Esophagus squamous epithelium (tissue), 5 donors: Measurements from ENCODE around the gene TBCD. TPM values are rescaled to one million over a fixed set of nuclear protein-coding genes. Genes with fewer than 3 reads are reported as not detected.

Experiments used
- DNase-seq: peaks from one replicate; lab custom pipeline; 2025; lab: John Stamatoyannopoulos, UW
- H3K27ac ChIP-seq, 4 donors: fragments of 200-600 bp; sonication (generic); one replicate each; pipeline ENCODE4 v1.5.1; 2016 to 2019; ENCODE audit warnings: mild to moderate bottlenecking in 1 of 4
- H3K27me3 ChIP-seq, 4 donors: fragments of 200-600 bp; sonication (generic); 1 replicate in 3 of 4; 2 replicates in 1 of 4; pipeline versions ENCODE4 v1.5.1 to v1.6.0; 2017 to 2021; ENCODE audit warnings: antibody characterized with exemption in 1 of 4
- H3K36me3 ChIP-seq, 3 donors: fragments of 200-600 bp; sonication (generic); one replicate each; pipeline ENCODE4 v1.5.1; 2016 to 2019
- H3K4me1 ChIP-seq, 3 donors: fragments of 200-600 bp; sonication (generic); one replicate each; pipeline ENCODE4 v1.5.1; 2017 to 2019
- H3K4me3 ChIP-seq, 4 donors: fragments of 200-600 bp; sonication (generic); 1 replicate in 3 of 4; 2 replicates in 1 of 4; pipeline ENCODE4 v1.5.1; 2016 to 2019; ENCODE audit warnings: mild to moderate bottlenecking in 2 of 4, moderate library complexity in 1 of 4
- H3K9me3 ChIP-seq, 3 donors: fragments of 200-600 bp; sonication (generic); one replicate each; pipeline ENCODE4 v1.5.1; 2016 to 2019
- CTCF ChIP-seq, 6 experiments: fragments of 450-650 bp in 4 of 6; fragments of 200-600 bp in 2 of 6; sonication (generic) in 2 of 6; IDR thresholded peaks; one replicate each; pipeline ENCODE4 v1.5.1; 2016 to 2019; ENCODE audit warnings: antibody characterized with exemption in 6 of 6, mild to moderate bottlenecking in 4 of 6, moderate library complexity in 4 of 6
- POLR2A ChIP-seq, 4 donors: fragments of 450-650 bp; IDR thresholded peaks; one replicate each; pipeline ENCODE4 v1.6.1; 2017; ENCODE audit warnings: antibody characterized with exemption in 4 of 4, mild to moderate bottlenecking in 4 of 4, moderate library complexity in 3 of 4
- WGBS, 2 donors: methylation state at CpG; one replicate each; pipeline ENCODE4 v1.1.5; 2018; 5-methylcytosine and 5-hydroxymethylcytosine counted together
- intact Hi-C: fragments of 100-400 bp; cut with DNase I; formaldehyde crosslinking; loops from one replicate; pipeline ENCODE4 v1.15.0; 2022
- total RNA-seq, 4 donors: library from RNA; depleted of rRNA; stranded (reverse); fragments of >200 nt; gene quantifications; one replicate each; pipeline ENCODE4 v1.1.0, GENCODE V29; 2016
- donor health status: DM: yes; HTN: yes; CAD: no.

TBCD gene
- total RNA-seq, 4 donors from 2014 or later = 38.8 to 58.3 (median 55.0) TPM

- H3K36me3 ChIP-seq = peaks cover 0 to 41% (median 10%) of the 10 kb centered on the region in 3 donors
- H3K27ac ChIP-seq = peak overlapping the region; percentile 88 to 93 (median 90)
- H3K4me1 ChIP-seq = peaks cover 3 to 59% (median 7%) of the 10 kb centered on the region in 3 donors
- peak overlapping the region; percentile 37 to 57 (median 51) for H3K4me3 ChIP-seq
- no peak for DNase-seq
- no peaks in the 10 kb centered on the region for H3K9me3 ChIP-seq
- 57 to 62% methylated on average over 12 of the region's 12 CpGs for WGBS, 2 donors
- TF ChIP-seq POLR2A (IDR thresholded peaks at IDR 0.05) (no peak), CTCF (IDR thresholded peaks at IDR 0.05) (peak in 3 of 6 experiments; percentile 11 to 53 (median 46))
- H3K27me3 ChIP-seq = no peaks in the 10 kb centered on the region
- intact Hi-C loops = loop anchor here (5.0 kb wide), 2 partner anchors 40 to 45 kb away; no protein-coding TSS in a partner anchor
Measured at GRCh38 chr17:82836823-82837357, 85.0 kb downstream of the TBCD start.

GRCh38 chr17:82837586-82838320 lies 85.9 kb downstream of the TBCD start:
- no peaks in the 10 kb centered on the region for H3K9me3 ChIP-seq
- 59 to 82% methylated on average over 10 of the region's 13 CpGs for WGBS, 2 donors
- peaks cover 0 to 32% (median 10%) of the 10 kb centered on the region in 3 donors for H3K36me3 ChIP-seq
- H3K4me1 ChIP-seq = peaks cover 3 to 59% (median 7%) of the 10 kb centered on the region in 3 donors
- peak overlapping the region; percentile 37 to 57 (median 51) for H3K4me3 ChIP-seq
- no peaks in the 10 kb centered on the region for H3K27me3 ChIP-seq
- no peak for DNase-seq
- peak overlapping the region; percentile 88 to 93 (median 90) for H3K27ac ChIP-seq
- TF ChIP-seq POLR2A (IDR thresholded peaks at IDR 0.05) (no peak), CTCF (IDR thresholded peaks at IDR 0.05) (no peak)
- intact Hi-C loops = loop anchor here (5.0 kb wide), 2 partner anchors 40 to 45 kb away; no protein-coding TSS in a partner anchor

- DNase-seq = no peak
- peak overlapping the region; percentile 37 to 57 (median 51) for H3K4me3 ChIP-seq
- WGBS, 2 donors = 68 to 69% methylated on average over 17 of the region's 17 CpGs
- H3K27ac ChIP-seq = peak overlapping the region; percentile 88 to 93 (median 90)
- H3K27me3 ChIP-seq = no peaks in the 10 kb centered on the region
- no peaks in the 10 kb centered on the region for H3K9me3 ChIP-seq
- TF ChIP-seq CTCF (IDR thresholded peaks at IDR 0.05) = no peak
- TF ChIP-seq POLR2A (IDR thresholded peaks at IDR 0.05) = peak in 1 of 4 donors; percentile 20
- H3K4me1 ChIP-seq = peaks cover 3 to 56% (median 7%) of the 10 kb centered on the region in 3 donors
- H3K36me3 ChIP-seq = peaks cover 0 to 24% (median 2%) of the 10 kb centered on the region in 3 donors
- intact Hi-C loops = loop anchor here (5.0 kb wide), 2 partner anchors 39 to 46 kb away; no protein-coding TSS in a partner anchor
Measured at GRCh38 chr17:82838386-82839063, 86.7 kb downstream of the TBCD start.

GRCh38 chr17:82839617-82840292 lies 87.9 kb downstream of the TBCD start, which contains the start of gene ZNF750:
ZNF750 (minus strand) TSS chr17:82840022; CDS start chr17:82832454, 7,568 bp downstream.
- H3K27ac ChIP-seq = peak within 1 kb of the TSS; percentile 88 to 93 (median 90)
- intact Hi-C loops = loop anchor here (5.0 kb wide), 2 partner anchors 38 to 47 kb away; no protein-coding TSS in a partner anchor
- peak in 2 of 4 donors; percentile 62 to 68 for TF ChIP-seq POLR2A (IDR thresholded peaks at IDR 0.05)
- TF ChIP-seq CTCF (IDR thresholded peaks at IDR 0.05) = no peak
- H3K4me3 ChIP-seq = peak within 1 kb of the TSS; percentile 37 to 57 (median 51)
- peaks cover 0 to 12% (median 0%) of the 10 kb centered on the region in 3 donors for H3K36me3 ChIP-seq
- H3K9me3 ChIP-seq = no peaks in the 10 kb centered on the region
- DNase-seq = no peak
- no peaks in the 10 kb centered on the region for H3K27me3 ChIP-seq
- WGBS, 2 donors = 57 to 69% methylated on average over 19 to 25 of the region's 25 CpGs
- H3K4me1 ChIP-seq = peaks cover 3 to 53% (median 7%) of the 10 kb centered on the region in 3 donors
